MV-4-11 (cell line): Measurements from ENCODE around the gene DPYSL5.
"Not testable (repeated sequence)": the region's sequence is repeated elsewhere in the genome, so short reads cannot be mapped to it uniquely, and the experiment has no call there.

Experiments
- DNase-seq: peaks from one replicate; lab custom pipeline; 2025; lab: John Stamatoyannopoulos, UW

The DPYSL5 gene, protein sequence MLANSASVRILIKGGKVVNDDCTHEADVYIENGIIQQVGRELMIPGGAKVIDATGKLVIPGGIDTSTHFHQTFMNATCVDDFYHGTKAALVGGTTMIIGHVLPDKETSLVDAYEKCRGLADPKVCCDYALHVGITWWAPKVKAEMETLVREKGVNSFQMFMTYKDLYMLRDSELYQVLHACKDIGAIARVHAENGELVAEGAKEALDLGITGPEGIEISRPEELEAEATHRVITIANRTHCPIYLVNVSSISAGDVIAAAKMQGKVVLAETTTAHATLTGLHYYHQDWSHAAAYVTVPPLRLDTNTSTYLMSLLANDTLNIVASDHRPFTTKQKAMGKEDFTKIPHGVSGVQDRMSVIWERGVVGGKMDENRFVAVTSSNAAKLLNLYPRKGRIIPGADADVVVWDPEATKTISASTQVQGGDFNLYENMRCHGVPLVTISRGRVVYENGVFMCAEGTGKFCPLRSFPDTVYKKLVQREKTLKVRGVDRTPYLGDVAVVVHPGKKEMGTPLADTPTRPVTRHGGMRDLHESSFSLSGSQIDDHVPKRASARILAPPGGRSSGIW

DNA sequence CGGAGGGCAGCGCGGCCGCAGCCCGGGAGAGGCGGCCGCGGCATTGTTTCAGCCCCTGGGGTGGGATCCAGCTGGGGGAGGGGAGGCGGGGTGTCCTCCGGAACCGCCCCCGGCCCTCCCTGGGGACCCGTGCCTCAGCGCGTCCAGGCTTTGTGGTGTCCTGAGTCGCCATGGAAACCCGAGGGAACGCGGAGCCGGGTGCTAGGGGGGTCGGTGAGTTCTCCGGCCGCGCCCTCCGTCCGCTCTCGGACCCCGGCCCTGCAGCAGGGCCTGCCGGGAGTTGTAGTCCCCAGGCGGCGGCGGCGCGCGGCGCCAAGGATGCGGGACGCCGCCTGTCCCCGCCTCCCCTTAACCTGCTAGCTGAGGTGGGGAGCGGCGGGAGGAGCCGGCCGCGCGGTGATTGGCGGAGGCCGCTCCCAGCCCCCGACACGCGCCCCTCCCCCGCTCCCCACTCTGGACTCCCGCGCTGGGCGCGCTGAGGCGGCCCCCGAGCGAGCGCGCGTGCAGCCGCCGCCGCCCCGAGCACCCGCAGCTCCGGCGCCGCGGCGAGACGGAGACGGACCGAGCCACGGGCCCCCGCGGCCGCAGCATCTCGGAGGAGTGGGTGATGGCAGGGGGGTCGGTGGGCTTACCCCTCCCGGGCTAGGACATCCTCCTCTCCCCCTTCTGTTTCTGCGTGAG lies at the start of gene DPYSL5:
Gene DPYSL5, plus strand, starts transcription at position 478 of the 681 bp plus-strand sequence. CDS start 50,368 bp downstream, outside the sequence.
- no peak for DNase-seq

DNA sequence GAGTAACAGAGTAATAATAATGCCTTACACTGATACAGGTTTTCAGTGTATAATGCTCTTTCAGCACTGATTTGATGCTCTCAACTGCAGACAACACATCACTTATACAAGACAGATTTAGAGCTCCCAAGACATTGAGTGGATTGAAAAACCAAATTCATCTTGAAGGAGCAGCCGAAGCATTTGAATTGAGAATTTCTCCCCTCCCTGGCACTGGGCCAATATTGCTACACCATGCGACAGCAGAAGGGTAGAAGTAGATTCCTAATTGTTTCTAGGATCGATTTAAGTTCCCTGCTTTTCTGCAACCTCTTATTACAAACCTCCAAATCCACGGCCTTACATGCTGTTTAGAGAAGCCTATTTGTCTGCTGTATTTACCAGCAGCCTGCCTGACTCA lies 46.6 kb upstream of the DPYSL5 start:
- no peak for DNase-seq

DNA sequence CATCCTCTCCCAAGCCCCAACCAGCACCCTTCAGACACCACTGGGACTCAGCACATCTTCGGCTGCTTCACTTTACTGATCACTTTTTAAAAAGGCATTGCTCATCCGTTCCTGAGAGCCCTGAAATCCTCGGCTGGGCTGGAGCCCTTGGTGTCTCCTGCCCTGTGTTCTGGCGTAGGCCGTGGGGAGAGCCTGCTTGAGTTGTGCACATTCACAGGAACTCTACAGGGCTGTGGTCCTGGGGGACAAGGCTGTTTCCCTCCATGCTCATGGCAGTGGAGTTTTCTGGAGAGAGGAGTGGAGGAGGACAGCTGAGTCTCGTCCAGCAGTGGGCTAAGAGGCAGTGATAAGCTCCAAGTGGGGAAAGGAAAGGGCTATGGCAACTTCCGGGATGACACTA lies 46.1 kb upstream of the DPYSL5 start:
- no peak for DNase-seq

DNA sequence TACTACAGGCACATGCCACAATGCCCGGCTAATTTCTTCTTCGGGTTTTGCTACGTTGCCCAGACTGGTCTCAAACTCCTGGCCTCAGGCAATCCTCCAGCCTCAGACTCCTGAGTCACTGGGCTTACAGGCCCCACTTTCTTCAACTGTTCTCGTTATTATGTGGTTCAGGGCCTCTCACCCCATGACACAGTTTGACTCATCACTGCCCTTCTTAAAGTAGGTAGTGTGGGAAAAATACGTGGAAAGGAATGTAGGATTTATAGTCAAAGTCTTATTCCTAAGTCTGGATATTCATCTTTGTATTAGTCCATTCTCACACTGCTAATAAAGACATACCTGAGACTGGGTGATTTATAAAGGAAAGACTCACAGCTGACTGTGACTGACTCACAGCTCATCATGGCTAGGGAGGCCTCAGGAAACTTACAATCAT lies 42.7 kb upstream of the DPYSL5 start:
- peak; percentile 21 for DNase-seq

DNA sequence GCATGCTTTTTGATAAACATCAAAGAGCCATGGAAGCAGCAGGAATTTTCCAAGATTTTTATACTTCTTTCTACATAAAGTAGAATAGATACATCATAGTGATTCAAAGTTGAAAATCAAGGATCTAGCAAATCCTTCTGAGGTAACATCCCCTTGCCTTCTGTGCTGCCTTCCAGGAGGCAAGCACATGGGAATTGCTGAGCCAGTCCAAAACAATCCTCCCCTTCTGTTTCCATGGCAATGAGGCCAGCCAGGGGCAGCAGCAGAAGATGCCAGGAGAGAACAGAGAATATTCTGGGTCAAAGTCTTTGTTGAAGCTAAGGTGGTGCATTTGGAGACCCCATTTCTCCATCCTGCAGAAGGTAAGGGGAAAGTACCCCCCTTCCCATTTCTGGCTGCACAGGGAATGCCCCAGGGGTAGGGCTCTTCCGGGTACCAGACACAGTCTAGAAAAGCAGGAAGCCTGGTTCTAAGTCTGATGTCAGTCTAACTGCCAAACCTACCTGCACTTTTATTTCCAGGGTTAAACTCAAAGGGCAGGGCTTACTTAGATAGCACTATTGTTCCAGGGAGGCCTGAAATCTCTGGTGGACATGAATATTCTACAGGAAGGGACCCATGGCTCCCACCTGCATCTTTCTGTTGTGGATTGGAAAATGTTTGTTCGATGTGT lies 40.0 kb upstream of the DPYSL5 start:
- DNase-seq: no peak

DNA sequence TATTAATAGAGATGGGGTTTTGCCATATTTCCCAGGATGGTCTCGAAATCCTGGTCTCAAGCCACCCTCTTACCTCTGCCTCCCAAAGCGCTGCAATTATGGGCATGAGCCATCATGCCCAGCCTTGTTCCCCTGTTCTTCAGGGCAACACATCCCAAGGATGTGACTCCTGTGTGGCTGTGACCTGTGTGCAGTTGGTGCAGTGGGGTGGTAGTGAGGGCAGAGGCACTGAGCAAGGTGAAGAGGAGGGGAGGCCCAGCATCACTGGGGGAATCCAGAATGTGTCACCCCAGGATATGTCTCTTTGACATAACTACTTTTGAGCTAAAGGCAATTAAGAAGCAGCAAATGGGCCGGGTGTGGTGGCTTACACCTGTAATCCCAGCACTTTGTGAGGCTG lies 38.7 kb upstream of the DPYSL5 start:
- no peak for DNase-seq

DNA sequence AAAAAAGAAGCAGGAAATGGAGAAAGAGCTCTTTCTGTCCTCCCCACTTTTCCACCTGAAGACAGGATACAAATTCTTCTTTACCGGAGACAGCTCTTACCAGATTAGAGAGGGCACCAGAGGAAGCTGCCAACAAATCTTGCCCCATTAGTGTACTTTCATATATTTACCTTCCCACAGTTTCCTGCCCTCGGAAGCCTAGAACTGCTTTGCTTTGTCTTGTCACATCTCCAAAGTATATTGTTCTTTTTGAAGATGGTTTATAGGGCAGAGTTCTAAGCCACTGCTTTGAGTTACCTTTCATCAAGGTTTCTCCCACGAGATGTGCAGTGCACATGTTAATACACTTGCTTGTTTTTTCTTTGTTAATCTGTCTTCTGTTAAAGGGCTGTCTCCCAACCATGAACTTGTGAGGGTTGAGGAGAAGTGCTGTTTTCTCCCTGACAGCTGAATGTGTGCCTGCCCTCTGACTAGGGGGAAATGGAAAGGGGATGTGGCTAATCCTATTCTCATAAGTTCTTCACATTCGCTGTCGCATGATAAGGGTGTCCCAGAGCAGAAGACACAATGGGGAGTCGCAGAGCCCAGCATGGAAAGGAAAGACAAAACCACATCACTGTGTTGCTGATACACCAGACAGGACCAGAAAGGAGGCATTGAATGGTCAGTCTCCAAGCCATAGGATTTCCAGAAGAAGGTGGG lies 37.9 kb upstream of the DPYSL5 start:
- peak; percentile 91 for DNase-seq

DNA sequence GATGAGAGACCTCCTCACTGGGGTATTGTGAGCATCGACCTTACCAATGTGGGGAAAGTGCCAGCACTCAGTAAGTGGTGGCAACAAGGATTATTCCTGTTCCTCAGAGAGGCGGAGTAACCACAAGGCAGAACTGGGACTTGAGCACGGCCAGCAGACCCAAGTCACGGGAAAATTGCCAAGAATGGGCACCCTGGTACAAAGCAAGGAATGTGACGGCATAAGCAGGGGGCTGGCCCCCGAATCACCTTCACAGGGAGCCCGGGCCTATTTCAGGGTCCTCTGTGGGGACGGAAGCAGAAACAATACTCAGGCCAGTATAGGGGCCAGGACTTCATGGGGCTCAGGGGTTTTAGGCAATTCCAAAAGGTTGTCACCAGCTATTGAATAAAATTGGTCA lies 36.7 kb upstream of the DPYSL5 start:
- DNase-seq: peak; percentile 40

DNA sequence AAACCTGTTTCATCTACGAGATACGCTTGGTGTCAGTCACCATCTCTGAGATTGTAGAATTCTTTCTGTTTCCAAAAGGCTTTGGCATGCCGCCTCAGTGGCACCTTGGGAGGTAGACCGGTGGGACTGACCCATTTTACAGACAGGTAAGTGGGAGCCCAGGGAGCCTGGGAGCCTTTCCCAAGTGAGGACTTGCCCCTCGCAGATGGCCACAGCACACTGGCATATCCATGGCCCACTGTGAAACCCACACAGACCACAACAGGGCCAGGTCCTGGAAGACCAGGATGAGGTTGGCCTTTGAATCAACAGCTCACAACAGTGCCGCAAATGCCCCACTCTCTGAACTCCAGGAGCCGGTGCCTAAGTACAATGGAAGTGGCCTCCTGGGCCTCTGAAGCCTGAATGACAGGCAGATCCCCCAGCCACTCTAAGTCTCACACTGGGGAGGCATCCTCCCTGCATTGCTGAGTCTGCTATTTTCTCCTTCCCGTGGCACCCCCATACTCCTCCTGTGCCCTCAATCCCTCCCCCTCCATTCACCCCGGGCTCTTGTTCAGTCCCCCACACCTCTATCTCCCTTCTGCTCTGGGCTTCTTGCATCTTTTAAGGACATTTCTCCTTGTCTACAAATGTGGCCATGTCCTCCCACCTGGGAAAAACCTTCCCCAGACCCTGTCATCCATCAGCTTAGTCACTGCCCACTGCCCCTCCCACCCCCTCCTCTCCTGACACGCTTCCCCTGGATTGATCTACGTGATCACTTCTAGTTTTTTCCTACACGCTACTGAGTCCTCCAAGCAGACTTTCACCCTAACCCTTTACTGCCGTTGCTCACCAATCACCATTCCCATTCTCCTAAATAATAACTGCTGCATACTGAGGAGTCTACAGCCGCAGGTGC lies 35.9 kb upstream of the DPYSL5 start:
- DNase-seq: no peak

DNA sequence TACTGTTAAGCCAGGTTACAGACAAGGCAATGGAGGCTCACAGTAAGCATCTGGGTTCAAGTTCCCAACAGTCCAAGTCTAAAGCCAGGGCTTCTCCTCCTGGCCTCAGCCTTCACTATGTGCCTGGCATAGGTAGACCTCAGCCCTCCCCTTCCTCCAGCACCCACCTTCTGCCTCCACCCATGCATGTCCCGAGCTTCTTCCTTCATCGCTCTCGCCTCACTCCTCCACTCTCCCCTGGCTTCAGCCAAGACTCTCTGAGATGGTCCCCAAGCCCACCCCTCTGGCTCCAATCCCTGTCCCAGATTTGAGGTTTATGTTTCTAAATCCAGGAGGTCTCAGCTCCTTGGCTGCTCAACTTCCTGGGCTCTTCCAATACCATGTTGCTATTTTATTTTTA lies 35.2 kb upstream of the DPYSL5 start:
- no peak for DNase-seq

DNA sequence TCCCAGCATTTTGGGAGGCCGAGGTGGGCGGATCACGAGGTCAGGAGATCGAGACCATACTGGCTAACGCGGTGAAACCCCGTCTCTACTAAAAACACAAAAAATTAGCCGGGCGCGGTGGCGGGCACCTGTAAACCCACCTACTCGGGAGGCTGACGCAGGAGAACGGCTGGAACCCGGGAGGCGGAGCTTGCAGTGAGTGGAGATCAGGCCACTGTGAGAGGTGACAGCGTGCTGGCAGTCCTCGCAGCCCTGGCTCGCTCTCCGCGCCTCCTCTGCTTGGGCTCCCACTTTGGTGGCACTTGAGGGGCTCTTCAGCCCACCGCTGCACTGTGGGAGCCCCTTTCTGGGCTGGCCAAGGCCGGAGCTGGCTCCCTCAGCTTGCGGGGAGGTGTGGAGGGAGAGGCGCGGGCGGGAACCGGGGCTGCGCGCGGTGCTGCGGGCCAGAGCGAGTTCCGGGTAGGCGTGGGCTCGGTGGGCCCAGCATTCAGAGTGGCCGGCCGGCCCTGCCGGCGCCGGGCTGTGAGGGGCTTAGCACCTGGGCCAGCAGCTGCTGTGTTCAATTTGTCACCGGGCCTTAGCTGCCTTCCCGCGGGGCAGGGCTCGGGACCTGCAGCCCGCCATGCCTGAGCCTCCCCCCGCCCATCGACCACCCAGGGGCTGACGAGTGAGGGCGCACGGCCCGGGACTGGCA lies 33.7 kb upstream of the DPYSL5 start:
- not testable (repeated sequence) for DNase-seq

DNA sequence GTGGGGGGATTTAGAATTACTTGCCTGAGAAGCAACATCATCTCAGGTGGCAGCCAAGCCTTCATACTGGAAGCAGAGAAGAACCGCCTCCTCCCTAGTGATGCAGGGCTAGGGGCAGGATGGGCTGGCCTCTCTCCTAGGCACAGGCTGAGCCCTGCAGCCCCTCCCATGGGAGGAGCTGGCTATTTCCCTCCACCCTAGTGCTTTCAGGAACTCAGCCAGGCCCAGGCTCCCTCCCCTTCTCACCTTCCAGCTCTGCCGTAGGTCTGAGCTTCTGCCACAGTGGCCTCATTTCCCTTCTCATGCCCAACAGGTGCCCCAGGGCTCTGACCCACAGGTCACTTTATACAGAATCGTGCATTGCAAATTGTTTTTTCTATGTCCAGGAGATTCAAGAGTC lies 31.0 kb upstream of the DPYSL5 start:
- no peak for DNase-seq

DNA sequence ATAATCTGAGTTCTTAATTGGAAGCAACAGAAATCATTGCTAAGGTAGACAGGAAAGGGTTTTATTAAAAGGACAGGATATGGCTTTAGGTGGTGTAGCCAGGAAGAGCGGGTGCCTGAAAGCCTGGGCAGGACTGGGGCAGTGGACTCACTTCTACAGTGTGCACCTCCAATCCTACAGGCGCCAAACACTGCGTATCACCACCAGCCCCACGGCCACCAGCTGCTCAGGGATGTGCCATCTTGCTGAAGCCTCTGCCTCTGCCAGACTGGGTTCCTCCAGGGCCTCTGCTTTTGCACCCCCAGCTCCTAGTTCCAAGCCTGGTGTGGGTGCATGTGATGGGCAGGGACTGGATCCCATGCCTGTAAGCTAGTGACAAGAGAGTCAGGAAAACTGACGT lies 29.7 kb upstream of the DPYSL5 start:
- no peak for DNase-seq

DNA sequence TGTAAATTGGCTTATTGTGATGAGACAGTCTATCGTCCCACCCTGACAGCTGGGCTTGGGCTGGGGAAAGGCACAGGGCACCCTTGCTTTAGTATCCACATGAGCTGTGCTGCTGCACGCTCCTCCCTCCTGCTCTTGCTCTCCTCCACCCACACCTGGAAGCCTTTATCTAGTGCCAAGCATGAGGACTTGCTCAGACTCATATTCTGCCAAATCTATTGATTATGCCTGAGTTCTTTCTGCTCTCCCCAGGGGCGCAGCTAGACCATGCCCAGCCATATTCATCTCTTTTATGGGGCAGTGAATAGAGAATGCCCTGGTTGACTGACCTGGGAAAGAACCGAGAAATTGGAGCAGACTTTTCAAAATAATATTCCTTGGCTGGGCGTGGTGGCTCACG lies 29.0 kb upstream of the DPYSL5 start:
- no peak for DNase-seq

DNA sequence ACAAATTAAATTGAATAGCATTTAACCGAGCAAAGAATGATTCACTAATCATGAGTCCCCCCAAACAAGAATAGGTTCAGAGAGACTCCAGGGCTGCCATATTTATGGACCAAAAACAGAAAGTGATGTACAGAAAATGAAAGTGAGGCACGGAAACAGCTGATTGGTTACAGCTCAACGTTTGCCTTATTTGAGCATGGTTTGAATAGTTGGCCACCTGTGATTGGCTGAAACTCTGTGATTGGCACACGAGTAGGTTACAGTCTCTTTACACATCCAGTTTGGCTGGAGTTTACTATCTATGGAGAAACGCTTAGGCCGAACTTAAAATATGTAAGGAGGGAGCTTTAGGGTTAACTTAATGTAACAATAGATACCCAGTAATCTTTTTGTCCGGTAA lies 27.0 kb upstream of the DPYSL5 start:
- DNase-seq: no peak

DNA sequence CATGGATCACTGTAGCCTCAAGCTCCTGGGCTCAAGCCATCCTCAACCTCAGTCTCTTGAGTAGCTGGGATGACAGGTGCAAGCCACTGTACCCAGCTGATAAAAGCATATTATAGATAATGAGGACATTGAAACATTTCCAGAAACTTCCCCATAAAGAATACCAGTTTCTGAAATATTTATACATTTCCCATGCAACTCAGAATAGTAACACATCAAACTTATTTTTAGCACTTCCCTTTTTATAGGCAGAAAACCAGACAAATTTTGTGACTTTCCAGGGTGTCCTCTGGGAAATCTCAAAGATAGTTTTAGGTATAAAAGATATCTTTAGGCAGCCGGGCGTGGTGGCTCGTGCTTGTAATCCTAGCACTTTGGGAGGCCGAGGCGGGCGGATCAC lies 25.1 kb upstream of the DPYSL5 start:
- DNase-seq: peak; percentile 53

DNA sequence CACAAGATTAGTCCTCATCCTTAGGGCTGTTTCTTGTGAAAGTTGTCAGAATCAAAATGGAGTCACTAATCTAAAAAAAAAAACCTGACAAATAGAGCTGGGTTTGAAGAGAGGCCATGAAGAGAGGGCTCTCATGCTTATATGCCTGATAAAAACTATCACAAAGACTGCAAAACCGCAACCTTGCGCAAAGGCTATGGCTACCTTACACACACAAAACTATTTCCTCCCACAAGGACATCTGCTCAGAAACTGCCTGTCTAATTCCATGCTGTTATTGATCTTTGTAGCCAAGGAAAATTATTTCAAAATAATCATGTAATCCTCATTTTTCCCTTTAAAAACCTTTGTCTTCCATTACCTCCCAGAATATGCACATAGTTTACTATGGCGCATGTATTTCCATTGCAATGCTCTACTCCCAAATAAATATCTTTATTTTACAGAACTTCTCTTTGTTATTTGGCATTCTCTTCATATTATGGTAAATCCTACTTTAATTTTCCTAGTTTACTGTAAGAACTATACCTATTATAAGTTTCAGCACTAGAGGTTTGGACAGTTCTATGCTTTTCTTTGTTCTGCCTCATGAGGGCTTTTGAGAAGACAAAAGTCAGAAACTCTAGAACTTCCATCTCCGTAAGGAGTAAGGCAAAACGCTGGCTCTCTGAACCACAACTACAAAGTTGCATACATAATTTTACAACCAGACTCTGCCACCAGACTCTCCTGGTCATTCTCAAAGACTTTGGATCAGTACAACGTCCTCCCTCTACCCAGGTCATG lies 9.6 kb upstream of the DPYSL5 start:
- peak; percentile 81 for DNase-seq

DNA sequence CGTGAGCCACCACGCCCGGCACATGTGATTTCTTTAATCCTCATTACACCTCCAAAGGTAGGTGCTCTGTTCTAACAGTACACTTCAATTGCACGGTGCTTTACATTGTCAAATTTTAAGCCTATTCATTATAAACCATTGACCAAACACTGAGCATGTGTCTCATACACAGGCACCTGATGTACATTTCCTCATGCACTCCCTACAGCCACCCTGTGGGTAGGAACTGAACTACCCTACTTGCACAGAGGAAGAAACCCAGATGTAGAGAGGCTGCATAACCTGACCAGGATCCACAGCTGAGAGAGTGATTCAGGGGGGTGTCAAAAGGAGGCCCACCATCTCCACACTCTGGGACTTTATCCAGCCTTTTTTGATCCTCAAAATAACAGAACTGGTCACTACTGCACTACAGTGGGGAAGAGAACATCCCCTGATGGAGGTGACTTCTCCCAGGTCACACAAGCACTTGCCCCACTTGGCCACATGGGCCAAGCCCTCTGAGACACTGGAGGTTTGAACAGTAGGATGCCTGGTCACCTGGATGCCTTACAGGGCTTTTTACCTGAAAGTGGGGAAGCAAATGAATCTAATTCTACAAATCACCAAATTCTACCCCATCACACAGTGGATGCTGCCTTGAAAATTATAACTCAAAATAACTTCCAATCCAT lies 6.9 kb upstream of the DPYSL5 start:
- DNase-seq: peak; percentile 55

DNA sequence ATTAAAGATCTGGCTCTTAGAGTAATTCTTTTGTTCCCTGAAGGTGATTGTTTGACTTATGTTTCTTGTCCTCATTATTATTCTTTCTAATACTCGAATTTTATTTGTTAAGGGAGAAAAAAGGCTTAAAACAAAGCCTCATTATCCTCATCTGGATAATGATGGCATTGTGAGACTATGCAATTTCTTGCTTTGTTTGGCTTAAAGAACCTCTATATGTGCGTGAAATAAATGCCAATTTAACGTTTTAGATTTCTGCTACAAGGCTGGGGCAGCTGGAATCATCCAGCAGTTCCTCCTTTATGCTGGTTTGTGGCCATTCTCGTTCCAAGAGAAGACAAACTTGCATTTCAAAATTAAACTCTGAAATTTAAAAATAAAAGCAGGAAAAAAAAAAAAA lies 4.9 kb upstream of the DPYSL5 start:
- no peak for DNase-seq
